Measurements from ENCODE around the gene UBE2U. TPM values are rescaled to one million over a fixed set of nuclear protein-coding genes. Genes with fewer than 3 reads are reported as not detected.

Gene UBE2U
- total RNA-seq = not detected in 2 replicates

GRCh38 chr1:64203420-64203819, at the start of gene UBE2U:
Gene UBE2U (plus strand): TSS chr1:64203623. CDS start chr1:64204051, 428 bp downstream.

